ENCODE data around the gene YWHAG. TPM values are rescaled to one million over a fixed set of nuclear protein-coding genes. Genes with fewer than 3 reads are reported as not detected.
A peak's percentile ranks its signal among the peaks of the same experiment; 100 is the strongest.
"Not testable (repeated sequence)": the region's sequence is repeated elsewhere in the genome, so short reads cannot be mapped to it uniquely, and the experiment has no call there.

YWHAG gene
- total RNA-seq, 1 experiment from 2014 or later: 148 TPM

DNA sequence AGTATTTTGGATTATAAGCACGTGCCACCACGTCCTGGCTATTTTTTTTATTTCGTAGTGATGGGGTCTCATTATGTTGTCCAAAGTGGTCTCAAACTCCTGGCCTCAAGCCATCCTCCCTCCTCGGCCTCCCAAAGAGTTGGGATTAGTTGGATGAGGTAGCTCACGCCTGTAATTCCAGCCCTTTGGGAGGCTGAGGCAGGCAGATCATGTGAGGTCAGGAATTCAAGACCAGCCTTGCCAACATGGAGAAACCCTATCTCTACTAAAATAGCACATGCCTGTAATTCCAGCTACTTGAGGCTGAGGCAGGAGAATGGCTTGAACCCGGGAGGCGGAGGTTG is 21.8 kb upstream of the YWHAG start:
- no peak for DNase-seq (ENCODE audit: low spot score)

DNA sequence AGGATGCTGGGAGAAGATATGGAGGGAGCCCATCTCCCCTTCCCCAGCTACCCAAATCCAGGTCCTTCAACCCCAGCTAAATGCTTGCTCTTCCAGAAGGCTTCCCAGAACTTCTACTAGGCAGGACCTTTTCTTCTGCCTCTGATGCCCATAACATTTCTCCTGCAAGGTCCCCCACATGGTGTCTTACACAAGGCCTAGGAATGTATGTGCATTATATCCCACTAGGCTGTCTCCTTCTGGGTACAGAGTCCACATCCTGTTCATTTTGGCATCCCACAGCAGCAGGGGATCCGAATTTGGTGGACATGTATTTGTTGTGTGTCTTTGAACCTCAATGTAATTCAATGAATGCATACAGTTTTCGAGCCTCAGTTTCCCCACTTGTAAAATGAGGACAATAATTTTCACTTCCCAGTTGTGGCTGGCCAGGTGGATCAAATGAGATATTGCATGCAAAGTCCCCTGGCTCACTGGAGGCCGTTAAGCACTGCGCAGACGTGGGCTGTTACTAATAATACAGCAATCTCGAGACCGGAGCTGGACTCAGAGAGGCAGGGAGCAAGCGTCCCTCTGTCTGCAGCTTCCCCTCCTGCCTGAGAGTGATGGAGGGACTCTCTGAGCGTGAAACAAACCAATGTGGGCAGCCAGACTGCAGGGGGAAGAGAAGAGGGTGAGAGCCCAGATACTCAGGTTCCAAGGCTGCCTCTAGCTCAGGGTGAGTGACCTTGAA is 18.6 kb upstream of the YWHAG start:
- no peak for DNase-seq (ENCODE audit: low spot score)

GRCh38 chr7:76375251-76375650 is 16.5 kb upstream of the YWHAG start:
- DNase-seq (ENCODE audit: low spot score): no peak

DNA sequence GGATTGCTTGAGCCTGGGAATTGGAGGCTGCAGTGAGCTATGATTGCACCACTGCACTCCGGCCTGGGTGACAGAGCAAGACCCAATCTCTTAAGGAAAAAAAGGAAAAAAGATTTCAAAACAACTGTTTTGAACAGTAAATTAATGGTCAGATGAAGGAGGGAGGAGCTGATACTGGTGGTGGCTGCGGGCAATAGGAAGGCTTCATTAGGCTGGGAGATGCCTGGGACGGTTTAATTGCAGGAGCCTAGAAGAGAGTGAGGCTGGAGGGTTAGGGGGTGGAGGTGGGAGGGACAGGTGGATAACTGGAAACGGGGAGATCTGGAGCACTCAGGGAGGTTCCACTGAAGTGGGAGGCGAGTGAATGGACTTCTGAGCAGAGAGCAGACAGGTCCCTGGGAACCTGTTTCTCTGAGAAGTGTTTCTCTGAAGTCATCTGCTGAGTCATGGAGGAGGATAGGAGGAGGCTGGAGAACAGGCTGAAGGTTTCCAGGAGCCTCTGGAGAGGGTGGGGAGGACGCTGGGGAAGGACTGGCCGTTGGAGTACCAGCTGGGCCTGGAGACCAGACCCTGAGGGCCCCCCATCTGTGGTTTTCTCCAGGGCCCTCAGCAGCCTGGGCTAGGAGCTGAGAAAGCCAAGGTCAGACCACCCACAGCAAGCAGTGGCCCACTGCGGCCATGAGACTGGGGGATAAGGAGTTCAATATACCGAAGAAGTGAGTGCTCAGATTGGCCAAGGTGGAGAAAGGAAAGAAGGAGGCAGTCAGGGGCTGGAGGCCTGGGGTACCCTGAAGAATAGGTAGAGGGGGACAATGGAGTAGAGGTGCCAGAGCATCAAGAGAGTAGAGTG is 14.4 kb upstream of the YWHAG start:
- peak; percentile 95 for DNase-seq (ENCODE audit: low spot score)

DNA sequence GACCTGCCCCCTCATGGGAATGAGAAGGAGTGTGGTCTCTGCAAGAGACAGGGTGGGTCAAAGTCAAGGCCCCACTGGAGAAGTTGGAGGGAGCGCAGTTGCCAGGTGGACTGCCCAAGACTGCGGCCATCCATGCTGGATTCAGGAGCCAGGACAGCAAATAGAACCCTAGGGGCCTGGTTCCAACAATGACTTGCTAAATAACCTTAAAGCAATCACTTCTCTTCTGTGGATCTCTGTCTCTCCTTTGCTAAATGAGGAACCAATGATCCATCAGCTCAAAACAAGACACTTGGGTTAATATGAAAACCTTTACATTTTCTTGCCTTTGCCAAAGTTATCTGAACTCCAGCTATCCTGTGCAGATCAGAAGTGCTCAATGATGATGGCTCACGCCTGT is 12.6 kb upstream of the YWHAG start:
- DNase-seq (ENCODE audit: low spot score): no peak

DNA sequence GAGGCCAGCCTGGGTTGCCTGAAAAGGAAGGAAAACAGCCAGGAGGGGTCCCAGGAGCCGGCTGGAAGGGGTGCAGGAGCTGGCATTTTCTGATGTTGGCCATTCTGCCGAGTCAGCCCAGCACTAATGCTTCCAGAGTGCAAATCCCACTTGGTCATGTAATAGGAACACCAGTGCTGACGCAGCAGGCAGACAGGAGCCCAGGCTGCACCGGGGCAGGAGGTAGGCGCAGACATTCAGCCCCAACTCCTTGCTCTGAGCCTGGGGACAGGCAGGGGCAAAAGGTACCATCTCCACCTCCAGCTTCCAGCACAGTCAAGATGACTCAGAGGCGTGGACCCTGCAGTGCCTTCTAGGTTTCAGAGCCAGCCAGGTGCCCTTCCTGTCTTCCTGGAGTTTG is 10.2 kb upstream of the YWHAG start:
- DNase-seq (ENCODE audit: low spot score): no peak

- DNase-seq (ENCODE audit: low spot score): no peak
Observed at GRCh38 chr7:76368190-76368589, 9.4 kb upstream of the YWHAG start.

- DNase-seq (ENCODE audit: low spot score): peak; percentile 78
Observed at GRCh38 chr7:76364198-76364584, 5.4 kb upstream of the YWHAG start.

DNA sequence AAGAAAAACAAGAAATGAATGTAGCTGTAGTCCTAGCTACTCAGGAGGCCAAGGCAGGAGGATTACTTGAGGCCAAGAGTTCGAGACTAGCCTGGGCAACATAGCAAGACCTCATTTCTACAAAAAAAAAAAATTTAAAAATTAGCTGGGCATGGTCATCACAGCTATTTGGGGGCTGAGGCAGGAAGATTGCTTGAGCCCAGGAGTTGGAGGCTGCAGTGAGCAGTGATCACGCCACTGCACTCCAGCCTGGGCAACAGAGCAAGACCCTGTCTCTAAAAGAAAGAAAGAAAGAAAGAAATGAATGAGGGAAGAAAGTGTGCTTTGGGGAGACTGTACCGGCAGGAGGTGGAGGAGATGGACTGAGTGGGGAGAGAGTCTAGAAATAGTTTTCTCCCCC is 5.0 kb upstream of the YWHAG start:
- DNase-seq (ENCODE audit: low spot score): not testable (repeated sequence)

- DNase-seq (ENCODE audit: low spot score): no peak
Observed at GRCh38 chr7:76359978-76360638, 1.3 kb upstream of the YWHAG start.

- DNase-seq (ENCODE audit: low spot score): peak; percentile 99
Observed at GRCh38 chr7:76359111-76359977, 553 bp upstream of the YWHAG start.

GRCh38 chr7:76358011-76358480 is 745 bp downstream of the YWHAG start:
- DNase-seq (ENCODE audit: low spot score): peak; percentile 46

- no peak for DNase-seq (ENCODE audit: low spot score)
Observed at GRCh38 chr7:76357475-76358010, 1.2 kb downstream of the YWHAG start.

DNA sequence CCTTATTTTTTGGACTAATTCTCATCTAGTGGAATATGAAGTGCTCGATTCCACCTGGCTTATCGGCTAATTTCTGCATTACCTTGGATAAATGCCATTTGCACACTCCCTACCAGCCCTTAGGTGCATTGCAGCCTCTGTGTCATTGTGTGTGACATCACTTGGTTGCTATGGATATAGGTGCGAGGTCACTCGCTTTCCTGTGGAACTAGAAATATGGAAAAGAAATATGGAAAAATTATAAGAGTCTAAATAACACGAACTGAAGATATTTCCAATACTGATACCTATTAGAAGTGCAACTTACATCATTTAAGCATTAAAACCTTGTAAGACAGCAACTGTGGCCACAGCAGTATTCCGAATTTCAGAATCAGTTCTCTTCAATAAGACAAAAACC is 2.0 kb downstream of the YWHAG start:
- DNase-seq (ENCODE audit: low spot score): peak; percentile 70

- DNase-seq (ENCODE audit: low spot score): no peak
Observed at GRCh38 chr7:76356115-76356514, 2.7 kb downstream of the YWHAG start.

DNA sequence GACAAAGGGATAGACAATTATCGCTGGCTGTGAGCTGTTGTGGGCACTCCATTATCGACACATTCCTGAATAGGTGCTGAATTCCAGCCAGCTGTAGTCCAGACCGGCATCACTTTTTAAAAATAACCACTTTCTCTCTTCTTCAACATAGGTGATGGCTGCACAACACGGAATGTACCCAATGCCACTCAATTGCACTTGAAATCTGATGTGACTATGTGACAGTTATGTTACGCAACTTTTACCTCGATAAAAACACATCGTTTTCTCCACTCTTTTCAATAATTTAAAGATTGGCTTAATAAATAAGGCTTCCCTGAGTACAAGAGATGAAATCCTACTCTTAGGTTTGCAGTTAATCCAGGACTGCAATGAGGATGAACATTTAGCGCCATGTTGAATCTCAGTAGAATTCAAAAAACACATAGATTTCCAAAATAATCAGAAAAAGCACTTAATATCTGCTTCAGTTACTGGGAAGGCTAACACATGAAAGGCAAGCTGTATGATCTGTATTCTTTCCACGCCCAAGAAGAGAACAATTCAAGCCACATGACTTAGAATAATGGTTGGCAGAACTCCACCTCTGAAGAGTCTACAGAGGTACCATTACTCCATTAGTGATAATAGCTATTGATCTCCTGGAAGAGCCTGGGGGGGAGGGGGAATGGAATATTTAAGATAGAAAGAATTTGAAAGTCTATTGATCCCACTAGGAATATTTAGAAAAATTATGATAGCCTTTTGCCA is 3.6 kb downstream of the YWHAG start:
- no peak for DNase-seq (ENCODE audit: low spot score)

GRCh38 chr7:76354516-76354915 is 4.3 kb downstream of the YWHAG start:
- no peak for DNase-seq (ENCODE audit: low spot score)

DNA sequence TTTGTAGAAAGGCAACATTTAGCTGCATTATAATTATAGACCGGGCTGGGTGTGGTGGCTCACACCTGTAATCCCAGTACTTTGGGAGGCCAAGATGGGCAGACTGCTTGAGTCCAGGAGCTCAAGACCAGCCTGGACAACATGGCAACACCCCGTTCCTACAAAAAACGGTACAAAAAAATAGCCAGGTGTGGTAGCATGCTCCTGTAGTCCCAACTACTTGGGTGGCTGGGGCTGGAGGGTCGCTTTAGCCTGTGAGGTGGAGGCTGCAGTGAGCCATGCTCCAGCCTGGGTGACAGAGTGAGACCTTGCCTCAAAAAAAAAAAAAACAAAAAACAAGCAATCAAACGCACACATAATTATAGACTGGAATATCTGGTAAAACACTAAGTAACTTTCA is 5.0 kb downstream of the YWHAG start:
- no peak for DNase-seq (ENCODE audit: low spot score)

GRCh38 chr7:76352193-76352592 is 6.6 kb downstream of the YWHAG start:
- DNase-seq (ENCODE audit: low spot score): no peak

DNA sequence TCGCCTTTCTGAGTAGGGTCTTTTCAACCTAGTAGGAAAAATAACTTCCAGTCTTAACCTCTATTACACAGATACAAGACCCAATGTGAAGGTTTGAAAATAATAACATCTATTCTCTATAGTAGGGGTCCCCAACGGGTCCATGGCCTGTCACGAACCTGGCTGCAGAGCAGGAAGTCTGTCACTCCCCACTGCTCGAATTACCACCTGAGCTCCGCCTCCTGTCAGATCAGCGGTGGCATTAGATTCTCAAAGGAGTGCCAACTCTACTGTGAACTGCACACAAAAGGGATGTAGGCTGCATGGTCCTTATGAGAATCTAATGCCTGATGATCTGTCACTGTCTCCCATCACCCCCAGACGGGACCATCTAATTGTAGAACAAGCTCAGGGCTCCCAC is 7.4 kb downstream of the YWHAG start:
- DNase-seq (ENCODE audit: low spot score): no peak
